ENCODE measurements around the gene TUBGCP5. TPM values are rescaled to one million over a fixed set of nuclear protein-coding genes. Genes with fewer than 3 reads are reported as not detected.
"Not testable (repeated sequence)": the region's sequence is repeated elsewhere in the genome, so short reads cannot be mapped to it uniquely, and the experiment has no call there.

The TUBGCP5 gene
- 10 to 100 TPM in 3 of 4 donors, 1 to 10 TPM in 1; 8.1 to 18.3 (median 14.1) TPM for total RNA-seq

GRCh38 chr15:23039143-23039916 lies at the start of gene TUBGCP5:
Gene TUBGCP5 (minus strand): TSS chr15:23039569. CDS start chr15:23039543, 26 bp downstream.
- 2% methylated on average over 10 of the region's 92 CpGs for WGBS
- intact Hi-C loops (cut with DNase I): loop anchor here (5.0 kb wide), 1 partner anchor 428 kb away; no protein-coding TSS in a partner anchor

GRCh38 chr15:23083115-23083514 lies 43.7 kb upstream of the TUBGCP5 start:
- intact Hi-C loops (cut with DNase I): no loop called here
- no peak overlapping the region for H3K27ac ChIP-seq (replicated peaks in 1 of 4)
- no peak for TF ChIP-seq POLR2AphosphoS5 (IDR thresholded peaks at IDR 0.05)
- no peak for TF ChIP-seq CTCF (IDR thresholded peaks at IDR 0.05)
- TF ChIP-seq POLR2A (IDR thresholded peaks at IDR 0.05; ENCODE audit: low read depth): no peak
- TF ChIP-seq EP300 (IDR thresholded peaks at IDR 0.05): no peak
- DNase-seq (ENCODE audit: extremely low spot score): no peak
- H3K27me3 ChIP-seq: no peaks in the 10 kb centered on the region
- H3K9me3 ChIP-seq: no peaks in the 10 kb centered on the region
- H3K4me1 ChIP-seq: no peaks in the 10 kb centered on the region
- no peak overlapping the region for H3K4me3 ChIP-seq
- 50% methylated on average over 1 of the region's 1 CpG for WGBS
- H3K36me3 ChIP-seq: no peaks in the 10 kb centered on the region

More at GRCh38 chr15:23039143-23039916, at the start of gene TUBGCP5:
- peak; percentile 98 for DNase-seq (ENCODE audit: extremely low spot score)
- no peaks in the 10 kb centered on the region for H3K27me3 ChIP-seq
- TF ChIP-seq POLR2AphosphoS5 (IDR thresholded peaks at IDR 0.05) (peak; percentile 90 to 95), CTCF (IDR thresholded peaks at IDR 0.05) (peak; percentile 39 to 68 (median 55)), POLR2A (IDR thresholded peaks at IDR 0.05; ENCODE audit: low read depth) (peak; percentile 61), EP300 (IDR thresholded peaks at IDR 0.05) (no peak)
- peaks cover 5 to 24% (median 16%) of the 10 kb centered on the region in 4 donors for H3K36me3 ChIP-seq
- H3K4me3 ChIP-seq: peak within 1 kb of the TSS; percentile 75 to 96 (median 82)
- peak within 1 kb of the TSS; percentile 79 to 92 (median 88) for H3K27ac ChIP-seq (replicated peaks in 1 of 4)
- H3K9me3 ChIP-seq: no peaks in the 10 kb centered on the region
- peaks cover 12 to 27% (median 22%) of the 10 kb centered on the region in 4 donors for H3K4me1 ChIP-seq

GRCh38 chr15:23081996-23082737 lies 42.8 kb upstream of the TUBGCP5 start:
- 78% methylated on average over 8 of the region's 8 CpGs for WGBS

GRCh38 chr15:23081271-23081670 lies 41.9 kb upstream of the TUBGCP5 start:
- no peak overlapping the region for H3K4me3 ChIP-seq
- intact Hi-C loops (cut with DNase I): no loop called here
- no peaks in the 10 kb centered on the region for H3K9me3 ChIP-seq
- H3K4me1 ChIP-seq: no peaks in the 10 kb centered on the region
- H3K27ac ChIP-seq (replicated peaks in 1 of 4): no peak overlapping the region
- WGBS: 78% methylated on average over 3 of the region's 3 CpGs
- DNase-seq (ENCODE audit: extremely low spot score): no peak
- no peaks in the 10 kb centered on the region for H3K36me3 ChIP-seq
- TF ChIP-seq POLR2A (IDR thresholded peaks at IDR 0.05; ENCODE audit: low read depth): no peak
- no peak for TF ChIP-seq POLR2AphosphoS5 (IDR thresholded peaks at IDR 0.05)
- TF ChIP-seq CTCF (IDR thresholded peaks at IDR 0.05): no peak
- TF ChIP-seq EP300 (IDR thresholded peaks at IDR 0.05): no peak
- no peaks in the 10 kb centered on the region for H3K27me3 ChIP-seq

More at GRCh38 chr15:23081996-23082737, 42.8 kb upstream of the TUBGCP5 start:
- H3K4me3 ChIP-seq; H3K36me3 ChIP-seq; H3K4me1 ChIP-seq; H3K27ac ChIP-seq (replicated peaks in 1 of 4); H3K27me3 ChIP-seq; H3K9me3 ChIP-seq; DNase-seq (ENCODE audit: extremely low spot score); intact Hi-C loops (cut with DNase I): not testable (repeated sequence)

- Histone ChIP-seq H3K27me3 (peaks cover 0 to 11% (median 4%) of the 10 kb centered on the region in 4 donors), H3K27ac (replicated peaks in 1 of 4) (no peak overlapping the region), H3K4me1 (no peaks in the 10 kb centered on the region), H3K9me3 (no peaks in the 10 kb centered on the region), H3K36me3 (no peaks in the 10 kb centered on the region), H3K4me3 (no peak overlapping the region)
- intact Hi-C loops (cut with DNase I): no loop called here
- TF ChIP-seq EP300 (IDR thresholded peaks at IDR 0.05) (no peak), CTCF (IDR thresholded peaks at IDR 0.05) (no peak), POLR2AphosphoS5 (IDR thresholded peaks at IDR 0.05) (no peak), POLR2A (IDR thresholded peaks at IDR 0.05; ENCODE audit: low read depth) (no peak)
- WGBS: 85% methylated on average over 7 of the region's 7 CpGs
- DNase-seq (ENCODE audit: extremely low spot score): no peak
Observed at GRCh38 chr15:23079766-23080165, 40.4 kb upstream of the TUBGCP5 start.
